Muscle of leg (tissue), 11 donors: ENCODE measurements around the gene CD300C. TPM values are rescaled to one million over a fixed set of nuclear protein-coding genes. Genes with fewer than 3 reads are reported as not detected.

Experiments
- DNase-seq: peaks from one replicate; pipeline ENCODE4 v3.0.0; 2013
- H3K27ac ChIP-seq: one replicate; pipeline ENCODE4 v1.5.1; 2013; ENCODE audit warnings: mild to moderate bottlenecking, low read length, control low read depth
- H3K27me3 ChIP-seq: one replicate; pipeline ENCODE4 v1.6.1; 2013; ENCODE audit warnings: low read length; ENCODE audit not compliant: control insufficient read depth, insufficient read depth
- H3K36me3 ChIP-seq: one replicate; pipeline ENCODE4 v1.6.1; 2013; ENCODE audit warnings: low read length; ENCODE audit not compliant: control insufficient read depth, insufficient read depth
- H3K4me1 ChIP-seq: one replicate; pipeline ENCODE4 v1.6.1; 2013; ENCODE audit warnings: low read length; ENCODE audit not compliant: control insufficient read depth, insufficient read depth
- H3K4me3 ChIP-seq: one replicate; pipeline ENCODE4 v1.5.1; 2013; ENCODE audit warnings: low read length, control low read depth
- H3K9me3 ChIP-seq: replicated peaks from 2 replicates; pipeline ENCODE4 v1.6.1; 2013; ENCODE audit warnings: low read depth, low read length; ENCODE audit not compliant: control insufficient read depth
- WGBS: methylation state at CpG from one replicate; pipeline ENCODE4 v1.1.5; 2013; ENCODE audit warnings: missing lambda C conversion rate; ENCODE audit not compliant: insufficient coverage; 5-methylcytosine and 5-hydroxymethylcytosine counted together
- polyA plus RNA-seq, 8 donors: library from polyadenylated mRNA; unstranded; fragments of 120-200 nt; gene quantifications; one replicate each; pipeline versions ENCODE4 v1.2.1 to v1.2.3, GENCODE V29; 2013; ENCODE audit warnings: inconsistent platforms in 1 of 8, low replicate concordance in 1 of 8; ENCODE audit not compliant: insufficient read length in 8 of 8, insufficient read depth in 1 of 8
- total RNA-seq: library from RNA; stranded (reverse); fragments of 120-200 nt; gene quantifications from one replicate; pipeline ENCODE4 v1.2.4, GENCODE V29; 2013

CD300C gene
- total and polyA plus RNA-seq, 9 donors, result 0.29 to 0.75 (median 0.42) TPM

- H3K27ac ChIP-seq, result no peak overlapping the region
- peaks cover 4% of the 10 kb centered on the region for H3K27me3 ChIP-seq
- H3K4me3 ChIP-seq, result no peak overlapping the region
- H3K4me1 ChIP-seq, result no peaks in the 10 kb centered on the region
- no peaks in the 10 kb centered on the region for H3K9me3 ChIP-seq
- 79% methylated on average over 7 of the region's 7 CpGs for WGBS
- no peak for DNase-seq
- no peaks in the 10 kb centered on the region for H3K36me3 ChIP-seq
Measured at GRCh38 chr17:74546586-74546985, 671 bp upstream of the CD300C start.

DNA sequence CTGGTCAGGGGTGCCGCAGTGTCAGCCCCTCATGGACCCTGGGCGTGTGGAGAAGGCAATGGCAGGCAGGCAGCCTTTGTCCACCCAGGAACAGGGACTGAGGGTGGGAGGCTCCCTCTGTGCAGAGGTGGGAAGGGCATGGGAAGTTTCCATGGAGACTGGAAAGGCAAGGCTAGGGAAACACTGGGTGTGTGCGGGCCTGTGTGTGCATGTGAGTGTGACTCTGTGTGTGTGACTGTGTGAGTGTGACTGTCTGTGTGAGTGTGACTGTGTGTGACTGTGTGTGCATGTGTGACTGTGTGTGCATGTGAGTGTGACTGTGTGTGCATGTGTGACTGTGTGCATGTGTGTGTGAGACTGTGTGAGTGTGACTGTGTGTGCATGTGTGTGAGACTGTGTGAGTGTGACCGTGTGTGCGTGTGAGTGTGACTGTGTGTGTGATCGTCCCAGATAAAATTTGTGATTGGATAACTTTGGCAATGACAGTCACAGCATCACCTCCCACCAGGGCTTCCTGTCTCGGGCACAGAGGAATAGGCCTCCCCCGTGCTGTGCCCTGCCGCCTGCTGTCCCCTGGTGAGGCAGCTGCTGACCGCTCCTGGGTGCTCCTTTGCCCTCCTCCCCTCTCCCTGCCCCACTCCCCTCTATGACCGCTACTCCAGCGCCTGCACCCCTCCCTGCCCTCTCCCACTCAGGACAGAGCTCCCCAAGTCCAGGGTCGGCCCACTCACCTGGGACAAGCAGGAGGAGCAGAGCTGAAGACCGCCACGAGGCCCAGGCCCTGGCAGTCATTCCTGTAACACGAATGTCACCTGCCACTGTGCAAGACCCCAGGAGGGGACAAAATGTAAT lies 698 bp downstream of the CD300C start:
- Histone ChIP-seq H3K36me3 (no peaks in the 10 kb centered on the region), H3K27me3 (peaks cover 4% of the 10 kb centered on the region), H3K4me3 (no peak overlapping the region), H3K9me3 (no peaks in the 10 kb centered on the region), H3K4me1 (no peaks in the 10 kb centered on the region), H3K27ac (no peak overlapping the region)
- no peak for DNase-seq
- WGBS, result 60% methylated on average over 13 of the region's 16 CpGs

- no peaks in the 10 kb centered on the region for H3K36me3 ChIP-seq
- 84% methylated on average over 13 of the region's 18 CpGs for WGBS
- H3K9me3 ChIP-seq, result no peaks in the 10 kb centered on the region
- H3K27me3 ChIP-seq, result no peaks in the 10 kb centered on the region
- no peaks in the 10 kb centered on the region for H3K4me1 ChIP-seq
- no peak for DNase-seq
- no peak overlapping the region for H3K4me3 ChIP-seq
- no peak overlapping the region for H3K27ac ChIP-seq
Measured at GRCh38 chr17:74543891-74544760, 1.8 kb downstream of the CD300C start.

- Histone ChIP-seq H3K27ac (no peak overlapping the region), H3K4me1 (no peaks in the 10 kb centered on the region), H3K9me3 (no peaks in the 10 kb centered on the region), H3K27me3 (no peaks in the 10 kb centered on the region), H3K36me3 (no peaks in the 10 kb centered on the region), H3K4me3 (no peak overlapping the region)
- no peak for DNase-seq
- WGBS, result 68% methylated on average over 6 of the region's 14 CpGs
Measured at GRCh38 chr17:74543406-74543805, 2.5 kb downstream of the CD300C start.

DNA sequence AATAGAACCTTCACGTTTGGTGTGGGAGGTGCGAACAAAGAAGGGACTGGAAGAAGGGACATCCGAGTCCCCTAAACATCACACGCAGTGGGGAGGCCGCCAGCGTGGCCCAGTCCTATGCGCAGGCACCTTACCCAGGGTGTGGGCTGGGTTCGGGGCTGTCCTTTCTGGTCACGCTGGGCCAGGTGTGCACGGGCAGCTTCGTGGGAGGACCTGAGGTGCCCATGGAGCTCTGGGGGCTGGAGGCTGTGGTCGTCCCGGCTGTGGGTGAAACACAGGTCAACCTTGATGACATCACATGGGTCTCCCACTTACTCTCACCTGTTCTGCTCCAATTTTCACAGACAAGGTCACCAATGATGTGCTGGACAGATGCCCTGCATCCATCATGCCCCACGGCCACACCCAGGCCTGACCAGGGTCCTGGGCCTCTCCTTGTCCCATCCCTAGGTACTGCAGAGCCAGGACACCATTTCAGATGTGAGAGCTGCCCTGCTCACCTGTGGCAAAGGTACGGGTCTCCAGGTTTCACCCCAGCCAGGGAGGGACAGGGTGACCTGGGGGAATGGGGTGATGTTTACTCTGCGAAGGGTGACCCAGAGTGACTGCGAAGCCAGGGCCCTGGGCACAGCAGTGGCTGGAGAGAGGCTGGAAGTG lies 3.1 kb downstream of the CD300C start:
- Histone ChIP-seq H3K27ac (no peak overlapping the region), H3K4me1 (no peaks in the 10 kb centered on the region), H3K27me3 (no peaks in the 10 kb centered on the region), H3K4me3 (no peak overlapping the region), H3K9me3 (no peaks in the 10 kb centered on the region), H3K36me3 (no peaks in the 10 kb centered on the region)
- no peak for DNase-seq
- WGBS, result 88% methylated on average over 14 of the region's 17 CpGs

DNA sequence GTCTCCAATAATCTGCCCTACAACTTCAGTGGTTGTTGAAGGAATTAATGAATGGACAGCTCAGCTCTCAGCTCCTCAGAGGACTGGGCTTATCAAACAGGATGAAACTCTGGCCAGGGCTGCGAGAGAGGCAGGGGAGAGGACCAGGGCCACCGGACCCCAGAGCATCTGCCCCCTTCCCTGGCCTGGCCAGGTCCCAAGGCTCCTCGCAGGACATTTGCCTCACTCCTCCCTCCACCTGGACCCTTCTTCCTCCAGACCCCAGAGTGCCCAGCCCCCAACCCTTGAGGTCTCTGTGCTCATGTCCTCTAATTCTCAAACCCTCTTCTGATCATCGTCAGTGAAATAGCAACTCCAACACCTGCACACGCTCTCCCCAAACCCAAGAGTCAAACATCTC lies 3.7 kb downstream of the CD300C start:
- no peaks in the 10 kb centered on the region for H3K9me3 ChIP-seq
- no peaks in the 10 kb centered on the region for H3K36me3 ChIP-seq
- no peaks in the 10 kb centered on the region for H3K4me1 ChIP-seq
- H3K27ac ChIP-seq, result no peak overlapping the region
- no peak for DNase-seq
- WGBS, result 63% methylated on average over 5 of the region's 5 CpGs
- no peak overlapping the region for H3K4me3 ChIP-seq
- H3K27me3 ChIP-seq, result no peaks in the 10 kb centered on the region

- DNase-seq, result no peak
- WGBS, result 74% methylated on average over 19 of the region's 23 CpGs
- Histone ChIP-seq H3K4me3 (no peak overlapping the region), H3K27me3 (no peaks in the 10 kb centered on the region), H3K9me3 (no peaks in the 10 kb centered on the region), H3K36me3 (no peaks in the 10 kb centered on the region), H3K4me1 (no peaks in the 10 kb centered on the region), H3K27ac (no peak overlapping the region)
Measured at GRCh38 chr17:74541176-74542111, 4.5 kb downstream of the CD300C start.

- H3K36me3 ChIP-seq, result no peaks in the 10 kb centered on the region
- 82% methylated on average over 9 of the region's 10 CpGs for WGBS
- H3K27ac ChIP-seq, result no peak overlapping the region
- H3K9me3 ChIP-seq, result peaks cover 2% of the 10 kb centered on the region
- DNase-seq, result no peak
- no peaks in the 10 kb centered on the region for H3K4me1 ChIP-seq
- H3K27me3 ChIP-seq, result no peaks in the 10 kb centered on the region
- H3K4me3 ChIP-seq, result no peak overlapping the region
Measured at GRCh38 chr17:74539281-74539820, 6.6 kb downstream of the CD300C start.

GRCh38 chr17:74536890-74537289 lies 9.0 kb downstream of the CD300C start:
- Histone ChIP-seq H3K9me3 (peaks cover 2% of the 10 kb centered on the region), H3K36me3 (no peaks in the 10 kb centered on the region), H3K4me3 (no peak overlapping the region), H3K27me3 (peaks cover 3% of the 10 kb centered on the region), H3K4me1 (no peaks in the 10 kb centered on the region), H3K27ac (no peak overlapping the region)
- no CpG with 5 or more reads among the region's 3 CpGs for WGBS
- DNase-seq, result no peak
